ENCODE results near the gene FOXL2.

DNA sequence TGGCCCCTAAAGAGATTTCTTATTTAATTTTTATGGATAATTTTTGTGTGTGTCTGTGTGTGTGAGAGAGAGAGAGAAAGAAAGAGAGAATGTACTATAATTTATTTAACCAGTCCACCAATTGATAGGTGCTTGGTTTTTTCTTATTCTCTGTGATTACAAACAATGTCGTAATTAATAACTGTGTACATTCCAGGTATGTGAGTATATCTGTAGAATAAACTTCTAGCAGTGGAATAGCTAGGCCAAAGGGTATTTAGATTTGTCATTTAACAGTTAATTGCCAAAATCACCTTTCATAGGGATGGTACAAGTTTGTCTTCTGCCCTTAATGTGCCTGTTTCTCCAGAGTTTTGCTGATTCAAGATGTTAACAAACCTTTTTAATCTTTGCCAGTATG lies 35.3 kb downstream of the FOXL2 start:
- TF ChIP-seq, protein P1, sequence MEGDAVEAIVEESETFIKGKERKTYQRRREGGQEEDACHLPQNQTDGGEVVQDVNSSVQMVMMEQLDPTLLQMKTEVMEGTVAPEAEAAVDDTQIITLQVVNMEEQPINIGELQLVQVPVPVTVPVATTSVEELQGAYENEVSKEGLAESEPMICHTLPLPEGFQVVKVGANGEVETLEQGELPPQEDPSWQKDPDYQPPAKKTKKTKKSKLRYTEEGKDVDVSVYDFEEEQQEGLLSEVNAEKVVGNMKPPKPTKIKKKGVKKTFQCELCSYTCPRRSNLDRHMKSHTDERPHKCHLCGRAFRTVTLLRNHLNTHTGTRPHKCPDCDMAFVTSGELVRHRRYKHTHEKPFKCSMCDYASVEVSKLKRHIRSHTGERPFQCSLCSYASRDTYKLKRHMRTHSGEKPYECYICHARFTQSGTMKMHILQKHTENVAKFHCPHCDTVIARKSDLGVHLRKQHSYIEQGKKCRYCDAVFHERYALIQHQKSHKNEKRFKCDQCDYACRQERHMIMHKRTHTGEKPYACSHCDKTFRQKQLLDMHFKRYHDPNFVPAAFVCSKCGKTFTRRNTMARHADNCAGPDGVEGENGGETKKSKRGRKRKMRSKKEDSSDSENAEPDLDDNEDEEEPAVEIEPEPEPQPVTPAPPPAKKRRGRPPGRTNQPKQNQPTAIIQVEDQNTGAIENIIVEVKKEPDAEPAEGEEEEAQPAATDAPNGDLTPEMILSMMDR (IDR thresholded peaks at IDR 0.05) = no peak
- no peak for TF ChIP-seq EZH2 (IDR thresholded peaks at IDR 0.05)

Measured in neural progenitor cell (in vitro differentiated cells).